ENCODE measurements around the gene PTMA. TPM values are rescaled to one million over a fixed set of nuclear protein-coding genes. Genes with fewer than 3 reads are reported as not detected.

The PTMA gene
- total RNA-seq, 4 donors from 2014 or later, result 811 to 1,206 (median 976) TPM

GRCh38 chr2:231680992-231681852, 27.1 kb upstream of the PTMA start:
- H3K4me3 ChIP-seq (ENCODE audit: low read depth, poor library complexity, severe bottlenecking), result peak overlapping the region; percentile 24
- DNase-seq (ENCODE audit: low spot score in 2 of 2), result peak in 1 of 2 donors; percentile 94
- intact Hi-C loops (cut with DNase I; ENCODE audit: low total_unique reads), result no loop called here
- TF ChIP-seq CTCF (IDR thresholded peaks at IDR 0.05), result no peak
- TF ChIP-seq POLR2A (IDR thresholded peaks at IDR 0.05), result no peak
- 28 to 47% methylated on average over 17 to 22 of the region's 79 CpGs for WGBS, 2 donors

GRCh38 chr2:231682603-231683291, 25.6 kb upstream of the PTMA start:
- no peak overlapping the region for H3K4me3 ChIP-seq (ENCODE audit: low read depth, poor library complexity, severe bottlenecking)
- intact Hi-C loops (cut with DNase I; ENCODE audit: low total_unique reads), result no loop called here
- DNase-seq (ENCODE audit: low spot score in 2 of 2), result no peak
- 80 to 82% methylated on average over 10 to 11 of the region's 11 CpGs for WGBS, 2 donors
- TF ChIP-seq CTCF (IDR thresholded peaks at IDR 0.05) (no peak), POLR2A (IDR thresholded peaks at IDR 0.05) (no peak)

GRCh38 chr2:231683292-231684235, 24.8 kb upstream of the PTMA start:
- intact Hi-C loops (cut with DNase I; ENCODE audit: low total_unique reads), result no loop called here
- TF ChIP-seq CTCF (IDR thresholded peaks at IDR 0.05) (no peak), POLR2A (IDR thresholded peaks at IDR 0.05) (no peak)
- 86 to 91% methylated on average over 7 to 8 of the region's 8 CpGs for WGBS, 2 donors

GRCh38 chr2:231684314-231685223, 23.8 kb upstream of the PTMA start:
- 60 to 73% methylated on average over 14 to 19 of the region's 22 CpGs for WGBS, 2 donors
- intact Hi-C loops (cut with DNase I; ENCODE audit: low total_unique reads), result no loop called here
- no peak overlapping the region for H3K4me3 ChIP-seq (ENCODE audit: low read depth, poor library complexity, severe bottlenecking)
- DNase-seq (ENCODE audit: low spot score in 2 of 2), result no peak
- TF ChIP-seq POLR2A (IDR thresholded peaks at IDR 0.05), result no peak
- no peak for TF ChIP-seq CTCF (IDR thresholded peaks at IDR 0.05)

More at GRCh38 chr2:231683292-231684235, 24.8 kb upstream of the PTMA start:
- no peak overlapping the region for H3K4me3 ChIP-seq (ENCODE audit: low read depth, poor library complexity, severe bottlenecking)
- DNase-seq (ENCODE audit: low spot score in 2 of 2), result no peak

All from lower leg skin (tissue), 4 donors.